GM12891 (cell line): ENCODE data around the gene DENND4A.
"Not testable (repeated sequence)": the region's sequence is repeated elsewhere in the genome, so short reads cannot be mapped to it uniquely, and the experiment has no call there.

Experiments used
- DNase-seq: peaks from one replicate; pipeline ENCODE4 v3.0.0; 2011; ENCODE audit warnings: low spot score; ENCODE audit not compliant: insufficient read length
- FAIRE-seq: peaks from 2 replicates; lab custom pipeline; 2011; peaks lifted over from hg19 to GRCh38; lab: Jason Lieb, UNC
- PAX5 ChIP-seq: IDR thresholded peaks from 2 replicates; pipeline ENCODE4 v1.6.1; 2011; ENCODE audit warnings: low read length, moderate library complexity, mild to moderate bottlenecking; ENCODE audit not compliant: insufficient read depth, severe bottlenecking
- POLR2A ChIP-seq: IDR thresholded peaks from 2 replicates; pipeline ENCODE4 v1.6.1; 2011; ENCODE audit warnings: low read depth, low read length, control low read depth
- POLR2AphosphoS5 ChIP-seq: IDR thresholded peaks from 2 replicates; pipeline ENCODE4 v1.6.1; 2011; ENCODE audit warnings: low read depth, low read length, control low read depth
- POU2F2 ChIP-seq: IDR thresholded peaks from 2 replicates; pipeline ENCODE4 v1.6.1; 2011; ENCODE audit warnings: low read depth, mild to moderate bottlenecking, control low read depth, low read length, moderate library complexity
- SPI1 ChIP-seq: IDR thresholded peaks from 2 replicates; pipeline ENCODE4 v1.6.1; 2011; ENCODE audit warnings: low read depth, low read length, control low read depth
- TAF1 ChIP-seq: IDR thresholded peaks from 2 replicates; pipeline ENCODE4 v1.6.1; 2011; ENCODE audit warnings: low read depth, low read length, control low read depth

The DENND4A gene

GRCh38 chr15:65620833-65621232, 171.3 kb downstream of the DENND4A start:
- DNase-seq (no peak), FAIRE-seq (no peak)
- TF ChIP-seq TAF1, result no peak
- no peak for TF ChIP-seq SPI1
- no peak for TF ChIP-seq PAX5
- TF ChIP-seq POLR2A, result no peak
- no peak for TF ChIP-seq POU2F2
- TF ChIP-seq POLR2AphosphoS5, result no peak

- TF ChIP-seq SPI1 (no peak), POU2F2 (no peak), POLR2A (no peak), PAX5 (no peak), POLR2AphosphoS5 (no peak), TAF1 (no peak)
- DNase-seq, result no peak
- FAIRE-seq, result no peak
These were observed 172.3 kb downstream of the DENND4A start for GRCh38 chr15:65619626-65620290.

- DNase-seq (no peak), FAIRE-seq (no peak)
- TF ChIP-seq SPI1 (no peak), POLR2AphosphoS5 (no peak), TAF1 (no peak), POLR2A (no peak), POU2F2 (no peak), PAX5 (no peak)
These were observed 173.5 kb downstream of the DENND4A start for GRCh38 chr15:65618560-65619109.

- not testable (repeated sequence) for DNase-seq, FAIRE-seq
These were observed 176.2 kb downstream of the DENND4A start for GRCh38 chr15:65615887-65616286.

- no peak for FAIRE-seq
- TF ChIP-seq POU2F2 (no peak), TAF1 (no peak), SPI1 (no peak), POLR2AphosphoS5 (no peak), POLR2A (no peak), PAX5 (no peak)
- DNase-seq, result no peak
These were observed 178.9 kb downstream of the DENND4A start for GRCh38 chr15:65612949-65613744.

GRCh38 chr15:65612616-65612946, 179.5 kb downstream of the DENND4A start:
- TF ChIP-seq SPI1 (no peak), TAF1 (no peak), PAX5 (no peak), POU2F2 (no peak), POLR2AphosphoS5 (no peak), POLR2A (no peak)
- FAIRE-seq, result peak; percentile 5
- no peak for DNase-seq

GRCh38 chr15:65611888-65612615, 180.0 kb downstream of the DENND4A start:
- FAIRE-seq (peak; percentile 51), DNase-seq (no peak)
- no peak for TF ChIP-seq POLR2AphosphoS5
- TF ChIP-seq POLR2A, result no peak
- no peak for TF ChIP-seq TAF1
- no peak for TF ChIP-seq PAX5
- TF ChIP-seq POU2F2, result no peak
- no peak for TF ChIP-seq SPI1

GRCh38 chr15:65610871-65611718, 181.0 kb downstream of the DENND4A start, which contains the start of gene INTS14:
Gene INTS14 (minus strand): TSS chr15:65611131. CDS start chr15:65607380, 3,751 bp downstream.
- DNase-seq (peak; percentile 89), FAIRE-seq (peak; percentile 92)
- TF ChIP-seq TAF1, result peak; percentile 76
- TF ChIP-seq PAX5, result no peak
- no peak for TF ChIP-seq SPI1
- peak; percentile 90 for TF ChIP-seq POLR2A
- TF ChIP-seq POLR2AphosphoS5, result peak; percentile 70
- TF ChIP-seq POU2F2, result peak; percentile 36; the same call in 1 of the 2 replicates
